Neural progenitor cell (in vitro differentiated cells): ENCODE data around the gene SMCHD1. TPM values are rescaled to one million over a fixed set of nuclear protein-coding genes. Genes with fewer than 3 reads are reported as not detected.

Experiments
- DNase-seq: peaks from one replicate; pipeline ENCODE4 v3.0.0-alpha.2; 2016; ENCODE audit warnings: low spot score
- H2AFZ ChIP-seq: fragments of 200-600 bp; sonication (generic); replicated peaks from 2 replicates; pipeline ENCODE4 v1.6.1; 2016; ENCODE audit warnings: antibody characterized with exemption
- H3F3A ChIP-seq: fragments of 200-600 bp; sonication (generic); 2 replicates; pipeline ENCODE4 v1.6.1; 2016; ENCODE audit warnings: antibody characterized with exemption, low read depth
- H3K27ac ChIP-seq: fragments of 200-600 bp; sonication (generic); 2 replicates; pipeline ENCODE4 v1.5.1; 2016; ENCODE audit warnings: mild to moderate bottlenecking
- H3K27me3 ChIP-seq: fragments of 200-600 bp; sonication (generic); 2 replicates; pipeline ENCODE4 v1.6.1; 2016; ENCODE audit warnings: mild to moderate bottlenecking, moderate library complexity
- H3K36me3 ChIP-seq: fragments of 200-600 bp; sonication (generic); 2 replicates; pipeline ENCODE4 v1.5.1; 2016
- H3K4me1 ChIP-seq: fragments of 200-600 bp; sonication (generic); 2 replicates; pipeline ENCODE4 v1.6.1; 2016; ENCODE audit warnings: mixed run types
- H3K4me2 ChIP-seq: fragments of 200-600 bp; sonication (generic); 2 replicates; pipeline ENCODE4 v1.6.1; 2016
- H3K4me3 ChIP-seq: fragments of 200-600 bp; sonication (generic); 2 replicates; pipeline ENCODE4 v1.5.1; 2016
- H3K79me2 ChIP-seq: fragments of 200-600 bp; sonication (generic); 2 replicates; pipeline ENCODE4 v1.6.1; 2016; ENCODE audit warnings: low read depth
- H3K9ac ChIP-seq: fragments of 200-600 bp; sonication (generic); 2 replicates; pipeline ENCODE4 v1.6.1; 2016
- H3K9me3 ChIP-seq: fragments of 200-600 bp; sonication (generic); 2 replicates; pipeline ENCODE4 v1.5.1; 2016; ENCODE audit warnings: low read depth
- H4K20me1 ChIP-seq: fragments of 200-600 bp; sonication (generic); 2 replicates; pipeline ENCODE4 v1.6.1; 2016; ENCODE audit warnings: low read depth
- H3K27ac Mint-ChIP-seq: 3 replicates; pipeline ENCODE4 v1.8.0; 2021; ENCODE audit warnings: mixed read lengths
- H3K27me3 Mint-ChIP-seq: 2 replicates; pipeline ENCODE4 v1.8.0; 2022; ENCODE audit warnings: low read depth, mild to moderate bottlenecking, inconsistent platforms, moderate library complexity, mixed read lengths; ENCODE audit not compliant: insufficient read depth
- H3K36me3 Mint-ChIP-seq: 3 replicates; pipeline ENCODE4 v1.8.0; 2021; ENCODE audit warnings: mixed read lengths
- H3K4me1 Mint-ChIP-seq: 3 replicates; pipeline ENCODE4 v1.8.0; 2021; ENCODE audit warnings: mixed read lengths
- H3K4me3 Mint-ChIP-seq: 3 replicates; pipeline ENCODE4 v1.8.0; 2021; ENCODE audit warnings: mild to moderate bottlenecking, moderate library complexity, mixed read lengths
- H3K9me3 Mint-ChIP-seq: 3 replicates; pipeline ENCODE4 v1.8.0; 2020; ENCODE audit warnings: mixed read lengths
- CTCF ChIP-seq: fragments of 200-600 bp; sonication (generic); IDR thresholded peaks from 2 replicates; pipeline ENCODE4 v1.5.1; 2017; ENCODE audit warnings: antibody characterized with exemption, mild to moderate bottlenecking
- EZH2 ChIP-seq: fragments of 200-600 bp; sonication (generic); IDR thresholded peaks from 2 replicates; pipeline ENCODE4 v1.6.1; 2017; ENCODE audit warnings: antibody characterized with exemption, mild to moderate bottlenecking, moderate library complexity
- EZH2phosphoT487 ChIP-seq: fragments of 200-600 bp; sonication (generic); IDR thresholded peaks from 2 replicates; pipeline ENCODE4 v1.6.1; 2017; ENCODE audit warnings: antibody characterized with exemption
- total RNA-seq: library from RNA; depleted of rRNA; stranded (reverse); fragments of >200 nt; gene quantifications from 2 replicates; pipeline ENCODE4 v1.2.3, GENCODE V29; 2015; ENCODE audit warnings: low replicate concordance

The SMCHD1 gene
- total RNA-seq, 1 donor from 2014 or later: 127 TPM

- peaks cover 12% of the 10 kb centered on the region for H3K36me3 Mint-ChIP-seq
- H3K9ac ChIP-seq: no peak overlapping the region
- TF ChIP-seq EZH2phosphoT487 (no peak), EZH2 (no peak), CTCF (no peak)
- H3K36me3 ChIP-seq: peaks cover 5% of the 10 kb centered on the region
- H3K4me1 ChIP-seq: no peaks in the 10 kb centered on the region
- H3K4me1 Mint-ChIP-seq: no peaks in the 10 kb centered on the region
- no peak overlapping the region for H3K27ac Mint-ChIP-seq
- H3K4me3 ChIP-seq: no peak overlapping the region
- no peak overlapping the region for H3K27ac ChIP-seq
- no peak overlapping the region for H3K4me2 ChIP-seq
- no peak overlapping the region for H3K4me3 Mint-ChIP-seq
- H3K27me3 Mint-ChIP-seq: no peaks in the 10 kb centered on the region
- no peak overlapping the region for H2AFZ ChIP-seq
- DNase-seq: no peak
- H3K9me3 Mint-ChIP-seq: no peaks in the 10 kb centered on the region
- no peaks in the 10 kb centered on the region for H3K27me3 ChIP-seq
- H4K20me1 ChIP-seq: no peaks in the 10 kb centered on the region
- no peaks in the 10 kb centered on the region for H3K9me3 ChIP-seq
- no peaks in the 10 kb centered on the region for H3K79me2 ChIP-seq
- peaks cover 17% of the 10 kb centered on the region for H3F3A ChIP-seq
Measured at GRCh38 chr18:2618009-2618408, 37.5 kb upstream of the SMCHD1 start.

GRCh38 chr18:2625217-2625616, 30.3 kb upstream of the SMCHD1 start:
- Mint-ChIP-seq H3K4me1 (no peaks in the 10 kb centered on the region), H3K4me3 (no peak overlapping the region), H3K9me3 (no peaks in the 10 kb centered on the region), H3K27ac (no peak overlapping the region), H3K27me3 (peaks cover 2% of the 10 kb centered on the region), H3K36me3 (no peaks in the 10 kb centered on the region)
- DNase-seq: no peak
- no peak overlapping the region for H3K4me3 ChIP-seq
- H3K4me1 ChIP-seq: no peaks in the 10 kb centered on the region
- H3K4me2 ChIP-seq: no peak overlapping the region
- no peak overlapping the region for H3K27ac ChIP-seq
- no peak overlapping the region for H2AFZ ChIP-seq
- H3F3A ChIP-seq: no peaks in the 10 kb centered on the region
- H3K36me3 ChIP-seq: no peaks in the 10 kb centered on the region
- no peak overlapping the region for H3K9ac ChIP-seq
- no peaks in the 10 kb centered on the region for H3K79me2 ChIP-seq
- no peaks in the 10 kb centered on the region for H3K9me3 ChIP-seq
- no peaks in the 10 kb centered on the region for H4K20me1 ChIP-seq
- TF ChIP-seq EZH2phosphoT487 (no peak), CTCF (no peak), EZH2 (no peak)
- no peaks in the 10 kb centered on the region for H3K27me3 ChIP-seq

- Histone ChIP-seq H3K36me3 (no peaks in the 10 kb centered on the region), H3K27ac (no peak overlapping the region), H3K9ac (no peak overlapping the region), H2AFZ (no peak overlapping the region), H3K4me2 (no peak overlapping the region), H3K9me3 (no peaks in the 10 kb centered on the region), H3K79me2 (no peaks in the 10 kb centered on the region), H3K27me3 (no peaks in the 10 kb centered on the region), H3F3A (no peaks in the 10 kb centered on the region), H4K20me1 (no peaks in the 10 kb centered on the region), H3K4me3 (no peak overlapping the region), H3K4me1 (no peaks in the 10 kb centered on the region)
- H3K9me3 Mint-ChIP-seq: peaks cover 8% of the 10 kb centered on the region
- no peaks in the 10 kb centered on the region for H3K36me3 Mint-ChIP-seq
- peaks cover 2% of the 10 kb centered on the region for H3K27me3 Mint-ChIP-seq
- no peak for TF ChIP-seq EZH2
- DNase-seq: no peak
- H3K4me3 Mint-ChIP-seq: no peak overlapping the region
- H3K27ac Mint-ChIP-seq: no peak overlapping the region
- no peaks in the 10 kb centered on the region for H3K4me1 Mint-ChIP-seq
Measured at GRCh38 chr18:2627821-2628276, 27.7 kb upstream of the SMCHD1 start.

- TF ChIP-seq CTCF (no peak), EZH2 (no peak), EZH2phosphoT487 (no peak)
- Histone ChIP-seq H3F3A (no peaks in the 10 kb centered on the region), H3K36me3 (no peaks in the 10 kb centered on the region), H3K79me2 (no peaks in the 10 kb centered on the region), H3K9me3 (no peaks in the 10 kb centered on the region), H3K27ac (no peak overlapping the region), H3K27me3 (no peaks in the 10 kb centered on the region), H3K4me1 (no peaks in the 10 kb centered on the region), H3K4me2 (no peak overlapping the region), H4K20me1 (no peaks in the 10 kb centered on the region), H3K9ac (no peak overlapping the region), H3K4me3 (no peak overlapping the region), H2AFZ (no peak overlapping the region)
- Mint-ChIP-seq H3K4me3 (no peak overlapping the region), H3K9me3 (peaks cover 11% of the 10 kb centered on the region), H3K4me1 (no peaks in the 10 kb centered on the region), H3K27me3 (peaks cover 2% of the 10 kb centered on the region), H3K36me3 (no peaks in the 10 kb centered on the region), H3K27ac (no peak overlapping the region)
- DNase-seq: no peak
Measured at GRCh38 chr18:2629003-2629402, 26.5 kb upstream of the SMCHD1 start.
